ENCODE measurements around the gene AGAP1. TPM values are rescaled to one million over a fixed set of nuclear protein-coding genes. Genes with fewer than 3 reads are reported as not detected.

Gene AGAP1
- total RNA-seq, 1 experiment from 2014 or later = 25.8 TPM

GRCh38 chr2:235641956-235642355 is 148.1 kb downstream of the AGAP1 start:
- Histone ChIP-seq H3K23ac (ENCODE audit: insufficient read length, low read depth, low read length) (no peak overlapping the region), H3K23me2 (ENCODE audit: insufficient read length, low read depth, low read length, poor library complexity, severe bottlenecking) (no peaks in the 10 kb centered on the region), H3K27ac (ENCODE audit: insufficient read length, low read depth, low read length) (no peak overlapping the region), H3K56ac (ENCODE audit: insufficient read length, low read depth, low read length) (no peak overlapping the region), H3K4me1 (ENCODE audit: insufficient read depth, low read length) (peaks cover 19% of the 10 kb centered on the region; the same call in 1 of the 2 replicates), H3K79me1 (ENCODE audit: insufficient read depth, low read depth, low read length, poor library complexity, severe bottlenecking) (no peaks in the 10 kb centered on the region), H4K20me1 (ENCODE audit: control insufficient read depth, insufficient read depth, insufficient read length) (no peaks in the 10 kb centered on the region), H3K9ac (ENCODE audit: extremely low read depth, insufficient read length, low read length) (no peak overlapping the region), H3K9me3 (ENCODE audit: control insufficient read depth, low read depth, low read length) (no peaks in the 10 kb centered on the region), H3K4me2 (ENCODE audit: insufficient read depth, insufficient read length, low read length) (no peak overlapping the region), H2AK5ac (ENCODE audit: insufficient read length, low read length) (no peak overlapping the region), H2BK120ac (ENCODE audit: low read depth, low read length, poor library complexity, severe bottlenecking) (no peak overlapping the region), H2BK20ac (ENCODE audit: low read depth, low read length, poor library complexity, severe bottlenecking) (no peak overlapping the region), H2BK15ac (ENCODE audit: low read depth, low read length) (no peak overlapping the region), H3K4ac (ENCODE audit: low read depth, low read length) (no peak overlapping the region), H3K27me3 (ENCODE audit: insufficient read depth, low read length) (no peaks in the 10 kb centered on the region), H3K14ac (ENCODE audit: insufficient read depth, low read length) (no peak overlapping the region), H3K18ac (ENCODE audit: insufficient read length, low read depth, low read length) (no peak overlapping the region), H4K8ac (replicated peaks; ENCODE audit: insufficient read length, low read depth, low read length) (no peak overlapping the region), H4K5ac (ENCODE audit: insufficient read length, low read depth, low read length) (no peak overlapping the region), H2BK12ac (ENCODE audit: insufficient read length, low read depth, low read length) (no peak overlapping the region), H4K91ac (ENCODE audit: insufficient read length, low read depth, low read length) (no peak overlapping the region), H2AFZ (ENCODE audit: low read length) (no peak overlapping the region), H3T11ph (ENCODE audit: low read length) (no peak overlapping the region), H2BK5ac (ENCODE audit: insufficient read length, low read length) (no peak overlapping the region), H3K79me2 (ENCODE audit: insufficient read depth, low read length) (no peaks in the 10 kb centered on the region; the same call in 1 of the 2 replicates)
- no peaks in the 10 kb centered on the region for H3K36me3 Mint-ChIP-seq (ENCODE audit: insufficient read depth in 1 of 3, low read depth in 3 of 3)
- peaks cover 52 to 59% of the 10 kb centered on the region in 2 experiments for H3K4me1 Mint-ChIP-seq
- TF ChIP-seq, protein P1, sequence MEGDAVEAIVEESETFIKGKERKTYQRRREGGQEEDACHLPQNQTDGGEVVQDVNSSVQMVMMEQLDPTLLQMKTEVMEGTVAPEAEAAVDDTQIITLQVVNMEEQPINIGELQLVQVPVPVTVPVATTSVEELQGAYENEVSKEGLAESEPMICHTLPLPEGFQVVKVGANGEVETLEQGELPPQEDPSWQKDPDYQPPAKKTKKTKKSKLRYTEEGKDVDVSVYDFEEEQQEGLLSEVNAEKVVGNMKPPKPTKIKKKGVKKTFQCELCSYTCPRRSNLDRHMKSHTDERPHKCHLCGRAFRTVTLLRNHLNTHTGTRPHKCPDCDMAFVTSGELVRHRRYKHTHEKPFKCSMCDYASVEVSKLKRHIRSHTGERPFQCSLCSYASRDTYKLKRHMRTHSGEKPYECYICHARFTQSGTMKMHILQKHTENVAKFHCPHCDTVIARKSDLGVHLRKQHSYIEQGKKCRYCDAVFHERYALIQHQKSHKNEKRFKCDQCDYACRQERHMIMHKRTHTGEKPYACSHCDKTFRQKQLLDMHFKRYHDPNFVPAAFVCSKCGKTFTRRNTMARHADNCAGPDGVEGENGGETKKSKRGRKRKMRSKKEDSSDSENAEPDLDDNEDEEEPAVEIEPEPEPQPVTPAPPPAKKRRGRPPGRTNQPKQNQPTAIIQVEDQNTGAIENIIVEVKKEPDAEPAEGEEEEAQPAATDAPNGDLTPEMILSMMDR (conservative IDR thresholded peaks at IDR 0.05) = 0 out of 3 replicates have a peak, but pooled peaks have one; percentile 12
- H3K27ac Mint-ChIP-seq = peak overlapping the region in 2 of 3 experiments; percentile 11 to 92; a peak in 4 of 7 replicates
- DNase-seq = no peak
- H3K9me3 Mint-ChIP-seq = no peaks in the 10 kb centered on the region
- H3K27me3 Mint-ChIP-seq (ENCODE audit: low read depth) = no peaks in the 10 kb centered on the region
- no peak overlapping the region for H3K4me3 Mint-ChIP-seq
- no CpG with 5 or more reads among the region's 8 CpGs for WGBS (ENCODE audit: extremely low coverage, insufficient read length, low lambda C conversion rate)

All from H9 (cell line).